ENCODE measurements around the gene RERE.
A peak's percentile ranks its signal among the peaks of the same experiment; 100 is the strongest.

Gene RERE

DNA sequence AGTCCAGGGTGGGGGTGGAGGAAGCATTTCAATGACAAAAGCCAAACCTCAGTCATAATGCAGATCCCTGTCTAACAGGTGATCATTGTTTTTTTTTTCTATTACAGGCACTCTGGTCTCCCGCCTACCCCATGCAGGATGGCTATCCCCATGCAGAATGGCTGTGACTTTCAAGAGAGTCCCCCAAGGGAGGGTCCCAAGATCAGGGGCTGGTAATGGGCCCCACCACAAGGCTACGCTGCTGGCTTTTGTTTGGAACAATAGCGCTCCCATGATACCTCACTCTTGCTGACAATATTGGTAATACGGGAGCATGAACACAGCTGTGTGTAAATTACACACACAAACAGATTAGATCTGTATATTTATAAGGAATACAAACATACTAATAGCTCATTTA lies 380.1 kb downstream of the RERE start:
- no peak for ATAC-seq

DNA sequence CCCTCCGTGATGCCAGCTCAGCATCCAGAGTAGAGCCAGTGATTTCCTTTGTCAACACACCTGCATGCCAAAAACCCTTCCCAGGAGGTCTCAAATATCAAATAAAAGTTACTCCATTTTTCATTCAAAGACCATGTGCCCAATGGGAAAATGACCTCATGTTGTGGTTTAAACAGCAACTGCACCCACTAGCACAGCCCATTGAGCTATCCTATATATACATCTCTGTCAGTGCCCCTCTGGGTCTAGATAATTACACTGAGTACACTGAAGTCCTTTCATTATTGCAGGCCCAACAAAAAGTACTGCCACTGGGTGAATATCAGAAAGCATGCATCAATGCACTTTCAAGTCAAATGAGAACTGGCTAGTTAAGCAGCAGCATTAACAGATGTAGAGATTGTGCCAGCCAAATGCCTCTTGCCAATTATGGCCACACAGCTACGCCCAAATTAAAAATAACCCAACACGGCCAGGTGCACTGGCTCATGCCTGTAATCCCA lies 381.8 kb downstream of the RERE start:
- no peak for ATAC-seq

- ATAC-seq, result no peak
These were observed 383.3 kb downstream of the RERE start for GRCh38 chr1:8434101-8434500.

GRCh38 chr1:8431784-8432183 lies 385.7 kb downstream of the RERE start:
- no peak for ATAC-seq

GRCh38 chr1:8431019-8431418 lies 386.4 kb downstream of the RERE start:
- no peak for ATAC-seq

DNA sequence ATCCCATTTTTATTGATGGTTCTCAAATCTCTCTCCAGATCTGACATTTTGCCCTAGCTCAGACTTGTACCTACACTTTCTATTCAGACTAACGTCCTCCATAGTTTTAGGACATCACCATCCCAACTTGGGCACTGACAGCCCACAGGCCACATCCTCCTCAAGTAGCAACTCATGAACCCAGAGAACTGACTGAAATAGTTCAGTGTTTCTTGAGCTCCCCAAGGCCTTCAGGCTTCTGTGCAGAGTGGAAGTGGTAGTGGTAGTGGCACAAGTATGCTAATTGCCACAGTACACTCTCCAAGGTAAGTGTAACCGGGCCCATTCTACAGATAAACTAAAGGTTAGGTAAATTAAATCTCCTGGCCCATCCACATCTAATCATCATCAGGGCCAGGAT lies 387.0 kb downstream of the RERE start:
- peak in 1 of 2 donors; percentile 20 for ATAC-seq

- no peak for ATAC-seq
These were observed 387.8 kb downstream of the RERE start for GRCh38 chr1:8429549-8430110.

DNA sequence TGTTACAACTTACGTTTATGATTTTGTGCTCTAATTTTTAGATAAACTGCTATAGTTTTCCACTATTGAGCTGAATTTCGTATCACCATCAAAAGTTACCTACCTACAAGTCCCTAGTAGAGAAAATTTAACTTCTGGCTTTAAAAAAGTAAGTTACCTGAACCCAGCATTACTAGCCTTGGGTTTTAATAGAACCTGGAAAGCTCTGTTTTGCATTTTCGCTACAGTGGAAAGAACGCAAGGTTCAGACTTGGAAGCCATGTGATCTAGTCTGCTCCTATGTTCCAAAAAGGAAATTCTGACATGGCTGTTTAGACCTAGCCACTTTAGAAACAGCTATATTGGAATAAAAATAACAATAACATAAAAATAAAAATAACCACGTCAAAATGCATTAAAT lies 389.0 kb downstream of the RERE start:
- no peak for ATAC-seq

DNA sequence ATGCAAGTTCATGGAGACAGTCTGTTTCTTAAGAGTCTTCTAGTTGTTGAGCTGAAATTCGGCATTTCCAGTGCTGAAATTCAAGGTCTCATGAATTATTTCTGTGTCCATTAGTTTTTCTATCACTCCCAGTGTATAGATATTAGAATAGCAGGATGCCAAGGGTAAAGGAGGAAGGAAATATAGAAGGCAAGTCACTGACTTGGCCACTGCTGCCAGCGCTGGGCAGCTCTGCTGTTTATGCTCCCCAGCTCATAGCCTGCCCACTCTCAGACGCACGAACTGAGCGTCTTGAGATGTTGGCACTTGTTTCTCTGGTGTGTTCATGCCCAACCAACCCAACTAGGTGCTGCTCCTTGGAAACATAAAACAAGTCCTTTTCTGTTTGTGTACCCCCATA lies 389.5 kb downstream of the RERE start:
- no peak for ATAC-seq

GRCh38 chr1:8427493-8427892 lies 389.9 kb downstream of the RERE start:
- peak in 1 of 2 donors; percentile 16 for ATAC-seq

DNA sequence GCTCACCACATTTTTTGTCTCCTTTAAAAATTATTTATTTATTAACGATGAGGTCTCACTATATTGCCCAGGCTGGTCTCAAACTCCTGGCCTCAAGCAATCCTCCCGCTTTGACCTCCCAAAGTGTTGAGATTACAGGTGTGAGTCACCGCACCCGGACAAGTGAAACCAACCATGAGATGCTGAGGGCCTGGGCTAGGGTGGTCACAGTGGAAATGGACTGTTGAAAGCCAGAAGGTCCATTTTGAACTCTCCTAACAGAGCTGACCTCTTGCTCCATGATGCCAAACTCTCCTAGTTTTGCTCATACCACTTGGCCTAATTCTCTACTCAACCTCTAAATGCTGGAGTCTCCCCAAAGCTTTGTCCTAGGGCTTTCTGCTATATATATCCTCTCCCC lies 390.4 kb downstream of the RERE start:
- no peak for ATAC-seq

GRCh38 chr1:8425781-8426161 lies 391.7 kb downstream of the RERE start:
- ATAC-seq, result no peak

DNA sequence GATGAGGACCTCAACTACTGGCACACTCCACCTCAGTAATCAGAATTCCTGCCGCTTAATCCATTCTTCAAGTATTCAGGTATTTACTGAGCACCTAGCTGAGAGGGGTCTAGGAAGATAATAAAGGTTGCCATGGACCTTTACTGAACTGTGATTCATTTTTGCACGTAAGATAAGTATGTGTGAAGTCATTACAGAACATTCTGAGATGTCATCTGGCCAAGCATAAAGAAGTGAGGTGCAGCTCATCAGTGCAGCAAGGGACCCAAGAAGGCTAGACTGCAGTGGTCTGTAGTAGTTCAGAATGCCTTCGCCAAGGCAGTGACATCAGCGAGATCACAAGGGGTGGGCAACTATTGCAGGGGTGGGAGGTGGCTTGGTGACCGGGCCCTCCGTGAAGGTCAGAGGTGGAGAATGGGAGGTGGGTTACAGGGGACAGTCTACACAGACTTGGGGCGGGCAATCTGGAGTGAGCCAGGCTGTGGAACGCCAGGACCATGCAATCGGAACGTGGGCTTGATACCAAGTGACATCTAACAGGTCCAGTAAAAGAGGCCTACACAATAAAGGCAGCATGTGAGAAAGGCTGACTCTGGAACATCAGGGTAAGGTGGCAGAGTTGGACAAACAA lies 392.2 kb downstream of the RERE start:
- peak; percentile 11 to 19 for ATAC-seq

DNA sequence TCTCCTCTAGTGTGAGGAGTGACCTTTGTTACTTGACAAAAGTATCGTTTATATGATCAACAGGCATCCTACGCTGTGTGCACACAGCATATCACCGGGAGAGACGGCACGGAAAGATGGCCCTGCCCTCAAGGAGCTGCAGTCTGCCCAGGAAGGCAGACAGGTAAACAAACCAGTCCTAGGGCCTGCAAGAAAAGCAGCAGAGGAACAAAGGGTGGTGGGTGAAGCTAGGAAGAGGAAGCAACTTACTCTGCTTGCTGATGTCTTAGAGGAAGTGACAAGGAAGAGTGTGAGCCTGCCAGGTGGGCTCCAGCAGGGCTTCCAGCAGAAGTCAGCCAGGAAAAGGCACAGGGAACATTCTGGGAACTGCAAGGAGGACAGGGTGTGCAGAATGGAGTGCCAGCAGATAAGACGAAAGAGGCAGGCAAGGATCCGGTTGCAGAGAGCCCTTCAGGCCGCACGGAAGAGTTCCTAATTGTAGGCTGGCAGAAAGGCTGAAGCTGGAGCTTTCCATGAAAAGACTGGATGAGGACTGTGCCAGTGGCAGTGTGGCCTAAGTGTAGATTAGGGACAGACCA lies 392.8 kb downstream of the RERE start:
- ATAC-seq, result peak in 1 of 2 donors; percentile 29

GRCh38 chr1:8423692-8424538 lies 393.5 kb downstream of the RERE start:
- ATAC-seq, result peak; percentile 49 to 53

GRCh38 chr1:8423269-8423691 lies 394.2 kb downstream of the RERE start:
- ATAC-seq, result peak; percentile 7 to 11

- no peak for ATAC-seq
These were observed 394.8 kb downstream of the RERE start for GRCh38 chr1:8422510-8423268.

DNA sequence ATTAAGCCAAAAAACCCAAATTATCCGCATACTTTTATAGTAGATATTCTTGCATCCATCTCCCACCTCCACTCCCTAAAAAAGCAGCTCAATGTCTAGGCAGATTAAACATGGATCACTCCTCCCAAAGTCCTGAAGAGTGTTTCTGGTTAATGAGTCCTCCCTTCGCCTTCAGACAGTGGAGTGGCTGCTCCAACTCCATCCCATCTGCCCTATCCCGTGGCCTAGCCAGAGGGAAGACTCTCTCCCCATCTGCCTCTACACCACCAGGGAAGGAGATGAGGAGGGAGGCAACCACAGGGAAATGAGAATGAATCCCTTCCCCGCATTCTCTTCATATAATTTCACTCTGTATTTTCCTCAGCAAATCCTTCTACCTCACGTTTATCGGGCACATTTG lies 395.7 kb downstream of the RERE start:
- no peak for ATAC-seq

DNA sequence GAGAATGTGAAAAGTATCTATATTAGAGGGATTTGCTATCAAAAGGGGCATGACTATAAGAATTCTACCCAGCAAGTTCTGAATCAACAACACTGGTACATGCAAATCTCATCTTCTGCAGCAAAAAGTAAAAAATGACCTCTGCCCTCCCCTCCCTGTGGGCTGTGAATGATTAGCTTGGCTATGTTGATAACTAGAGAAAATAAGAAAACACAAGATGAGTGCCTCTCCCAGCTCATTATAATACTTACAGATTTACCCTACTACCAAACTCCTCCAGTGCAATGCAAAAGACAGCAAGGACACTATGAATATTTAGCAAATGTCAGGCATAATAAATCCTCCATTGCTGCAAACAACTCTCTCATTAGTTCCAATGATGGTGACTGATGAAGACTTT lies 397.1 kb downstream of the RERE start:
- ATAC-seq, result no peak

DNA sequence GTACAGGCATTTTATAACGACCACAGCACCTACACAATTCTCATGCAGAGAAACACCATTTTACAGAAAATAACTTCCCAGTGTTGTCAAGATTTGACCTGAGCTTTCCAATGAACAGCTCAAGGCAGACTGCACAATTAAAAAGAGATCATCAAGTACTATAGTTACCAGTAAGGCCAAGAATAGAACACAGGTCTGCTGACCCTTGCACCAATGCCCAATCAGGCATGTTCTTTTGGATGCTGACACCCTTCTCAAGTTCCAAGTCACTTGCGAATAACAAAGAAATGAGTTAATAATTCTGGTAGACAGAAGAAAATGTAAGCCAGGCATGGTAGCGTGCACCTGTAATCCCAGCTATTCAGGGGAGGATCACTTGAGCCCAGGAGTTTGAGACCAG lies 397.6 kb downstream of the RERE start:
- ATAC-seq, result no peak

DNA sequence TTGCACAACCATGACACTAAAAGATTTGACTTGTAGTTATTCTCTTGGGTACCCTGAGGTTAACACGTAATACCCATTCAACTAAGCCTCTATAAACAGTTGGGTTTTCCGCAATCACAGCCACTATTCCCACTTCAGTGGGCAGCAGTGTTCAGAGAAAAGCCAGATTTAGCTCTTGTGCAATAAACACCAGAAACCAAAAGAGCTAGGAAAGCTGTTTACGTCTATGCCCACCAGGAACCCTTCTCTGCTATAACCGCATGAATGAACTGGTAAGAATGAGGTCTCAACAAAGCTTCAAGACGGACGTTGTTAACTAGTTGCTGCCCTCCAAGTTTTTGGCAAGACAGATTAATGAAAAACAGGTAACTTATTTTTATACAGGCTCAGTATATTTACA lies 398.3 kb downstream of the RERE start:
- no peak for ATAC-seq

DNA sequence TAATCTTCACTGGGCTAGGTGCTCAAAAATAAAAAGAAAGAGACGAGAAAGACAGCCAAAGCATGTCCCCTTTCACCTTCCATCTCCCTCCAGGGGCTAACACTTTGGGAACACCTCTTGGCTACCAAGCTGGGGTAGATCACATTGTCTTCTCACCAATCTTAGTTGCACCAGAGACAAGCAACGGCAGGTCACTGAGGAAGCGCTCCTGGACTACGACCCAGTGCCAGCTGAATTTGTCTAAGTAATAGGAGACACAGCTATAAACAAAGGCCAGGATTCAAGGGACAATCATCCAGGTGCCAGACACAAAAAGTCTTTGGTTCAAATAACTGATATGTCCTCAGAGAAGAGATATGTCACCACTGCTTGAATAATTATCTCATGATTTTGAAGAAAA lies 399.1 kb downstream of the RERE start:
- ATAC-seq, result no peak

DNA sequence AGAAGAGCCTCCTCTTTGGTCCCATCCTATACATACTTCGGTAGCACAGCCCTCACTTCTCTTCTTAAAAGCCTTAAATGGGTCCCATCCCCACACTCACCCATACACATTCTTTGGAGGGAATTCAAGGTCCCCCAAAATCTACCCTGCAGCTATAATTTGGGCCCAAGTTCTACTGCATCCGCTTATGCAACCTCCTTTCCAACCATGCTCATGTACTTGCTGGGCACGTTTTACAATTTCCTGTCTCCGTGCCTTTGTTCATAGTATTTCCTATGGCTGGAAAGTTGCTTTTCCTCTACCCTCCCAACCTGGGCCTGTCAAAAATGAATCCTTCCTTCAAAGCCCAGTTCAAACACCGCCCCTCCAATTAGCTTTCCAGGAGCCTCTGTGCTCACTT lies 399.8 kb downstream of the RERE start:
- no peak for ATAC-seq
